K562 (cell line): ENCODE measurements around the gene HSPB8. TPM values are rescaled to one million over a fixed set of nuclear protein-coding genes. Genes with fewer than 3 reads are reported as not detected.
A peak's percentile ranks its signal among the peaks of the same experiment; 100 is the strongest.

Experiments
- BHLHE40 ChIP-seq: IDR thresholded peaks from 2 replicates; pipeline ENCODE4 v1.6.1; 2011; ENCODE audit warnings: low read length, improper control_type of control experiment
- E2F1 ChIP-seq: sonication (generic); formaldehyde crosslinking; IDR thresholded peaks from 2 replicates; pipeline ENCODE4 v1.8.1; 2023; ENCODE audit warnings: mild to moderate bottlenecking, missing genetic modification reagents, moderate library complexity
- KLF13 ChIP-seq: fragments of 450-650 bp; IDR thresholded peaks from 2 replicates; pipeline ENCODE4 v1.6.1; 2016; ENCODE audit warnings: missing genetic modification characterization, low read depth, mild to moderate bottlenecking, missing compliant biosample characterization, moderate library complexity, borderline replicate concordance
- MAZ ChIP-seq, 2 experiments: fragments of 450-650 bp in 1 of 2; sonication (generic) in 1 of 2; formaldehyde crosslinking; IDR thresholded peaks in 1 of 2; conservative IDR thresholded peaks in 1 of 2; 2 replicates each; pipeline versions ENCODE4 v1.4.0 to v1.5.0; 2020; ENCODE audit warnings: mild to moderate bottlenecking in 1 of 2, missing genetic modification reagents in 1 of 2
- MBD2 ChIP-seq: sonication (generic); IDR thresholded peaks from 2 replicates; pipeline ENCODE4 v1.6.1; 2016; ENCODE audit warnings: low read depth, borderline replicate concordance
- MCM5 ChIP-seq: fragments of 450-650 bp; IDR thresholded peaks from 2 replicates; pipeline ENCODE4 v1.6.1; 2016; ENCODE audit warnings: low read depth
- NR3C1 ChIP-seq: sonication (generic); formaldehyde crosslinking; IDR thresholded peaks from 2 replicates; pipeline ENCODE4 v1.8.1; 2022; ENCODE audit warnings: missing genetic modification reagents
- POLR2AphosphoS2 ChIP-seq: IDR thresholded peaks from 2 replicates; pipeline ENCODE4 v1.6.1; 2012; ENCODE audit warnings: low read length, improper control_type of control experiment
- RB1 ChIP-seq: fragments of 450-650 bp; IDR thresholded peaks from 2 replicates; pipeline ENCODE4 v1.6.1; 2017; ENCODE audit warnings: low read depth, mild to moderate bottlenecking
- SETDB1 ChIP-seq: IDR thresholded peaks from one replicate; pipeline ENCODE4 v1.6.1; 2012; ENCODE audit warnings: low read length, control low read depth, inconsistent platforms
- SMAD4 ChIP-seq: fragments of 250-450 bp; sonication (Bioruptor Pico); conservative IDR thresholded peaks from 2 replicates; pipeline ENCODE4 v1.8.0; 2021; ENCODE audit warnings: inconsistent platforms, mild to moderate bottlenecking, moderate library complexity
- TAF7 ChIP-seq: fragments of 450-650 bp; IDR thresholded peaks from 2 replicates; pipeline ENCODE4 v1.6.1; 2016; ENCODE audit warnings: missing genetic modification characterization, missing compliant biosample characterization
- TAL1 ChIP-seq: fragments of 450-650 bp; IDR thresholded peaks from 2 replicates; pipeline ENCODE4 v1.6.1; 2016; ENCODE audit warnings: mild to moderate bottlenecking
- TBL1XR1 ChIP-seq, 2 experiments: IDR thresholded peaks; 2 replicates each; pipeline ENCODE4 v1.6.1; 2012; ENCODE audit warnings: improper control_type of control experiment in 2 of 2, low read length in 2 of 2, mild to moderate bottlenecking in 1 of 2
- THRA ChIP-seq: fragments of 450-650 bp; IDR thresholded peaks from 2 replicates; pipeline ENCODE4 v1.6.1; 2017; ENCODE audit warnings: mild to moderate bottlenecking, moderate library complexity
- THRAP3 ChIP-seq: fragments of 450-650 bp; IDR thresholded peaks from 2 replicates; pipeline ENCODE4 v1.6.1; 2016; ENCODE audit warnings: mild to moderate bottlenecking, inconsistent platforms, borderline replicate concordance
- TSC22D4 ChIP-seq: fragments of 450-650 bp; IDR thresholded peaks from 2 replicates; pipeline ENCODE4 v1.6.1; 2016; ENCODE audit warnings: missing genetic modification characterization, missing biosample characterization, control low read depth
- ZNF134 ChIP-seq: fragments of 250-450 bp; sonication (Bioruptor Pico); conservative IDR thresholded peaks from 2 replicates; pipeline ENCODE4 v1.4.0; 2020
- ZNF274 ChIP-seq: IDR thresholded peaks from 2 replicates; pipeline ENCODE4 v1.6.1; 2011; ENCODE audit warnings: low read depth, mild to moderate bottlenecking, low read length, moderate library complexity, borderline replicate concordance
- ZNF699 ChIP-seq: fragments of 250-450 bp; sonication (Bioruptor Pico); IDR thresholded peaks from 2 replicates; pipeline ENCODE4 v1.8.0; 2021; ENCODE audit warnings: mild to moderate bottlenecking, moderate library complexity; ENCODE audit not compliant: insufficient replicate concordance
- ZNF830 ChIP-seq: fragments of 250-450 bp; sonication (Bioruptor Pico); IDR thresholded peaks from 2 replicates; pipeline ENCODE4 v1.5.0; 2021; ENCODE audit warnings: mild to moderate bottlenecking
- ZSCAN32 ChIP-seq: fragments of 450-650 bp; formaldehyde crosslinking; IDR thresholded peaks from 2 replicates; pipeline ENCODE4 v1.4.0; 2020; ENCODE audit warnings: mild to moderate bottlenecking, moderate library complexity
- polyA plus RNA-seq, 8 experiments: library from polyadenylated mRNA; depleted of rRNA in 4 of 8; stranded (reverse) in 5 of 8; unstranded in 3 of 8; fragments of >200 nt; fragmentation: Nextera tagmentation in 2 of 8; fragmentation: Illumina TruSeq in 1 of 8; extraction: Ambion mirVana in 2 of 8; extraction: Trizol in 1 of 8; gene quantifications; 2 replicates each; pipeline versions ENCODE4 v1.2.1 to v1.2.3, GENCODE V29; 2011 to 2014; ENCODE audit warnings: inconsistent platforms in 1 of 8, missing spikeins in 1 of 8
- total RNA-seq, 7 experiments: library from RNA; depleted of rRNA in 6 of 7; stranded (reverse); fragments of >200 nt in 6 of 7; fragmentation: Illumina TruSeq in 2 of 7; extraction: Trizol in 2 of 7; gene quantifications; 2 replicates each; pipeline versions ENCODE4 v1.2.1 to v1.2.3, GENCODE V29; 2011 to 2021; ENCODE audit warnings: low replicate concordance in 1 of 7
- TF ChIP-seq, protein P1 (sequence below): sonication (generic); formaldehyde crosslinking; IDR thresholded peaks from 2 replicates; pipeline ENCODE4 v1.8.0; 2022; ENCODE audit warnings: mild to moderate bottlenecking, missing genetic modification reagents, borderline replicate concordance
- TF ChIP-seq, protein P2 (sequence below): fragments of 250-450 bp; sonication (Bioruptor Pico); IDR thresholded peaks from 2 replicates; pipeline ENCODE4 v1.5.1; 2021; ENCODE audit warnings: mild to moderate bottlenecking

Gene HSPB8
- total and polyA plus RNA-seq, 9 of the 15 experiments (the other 6 are each of a cell fraction or from before 2014, with no cell fraction given) = 0.13 TPM; not detected in 8

DNA sequence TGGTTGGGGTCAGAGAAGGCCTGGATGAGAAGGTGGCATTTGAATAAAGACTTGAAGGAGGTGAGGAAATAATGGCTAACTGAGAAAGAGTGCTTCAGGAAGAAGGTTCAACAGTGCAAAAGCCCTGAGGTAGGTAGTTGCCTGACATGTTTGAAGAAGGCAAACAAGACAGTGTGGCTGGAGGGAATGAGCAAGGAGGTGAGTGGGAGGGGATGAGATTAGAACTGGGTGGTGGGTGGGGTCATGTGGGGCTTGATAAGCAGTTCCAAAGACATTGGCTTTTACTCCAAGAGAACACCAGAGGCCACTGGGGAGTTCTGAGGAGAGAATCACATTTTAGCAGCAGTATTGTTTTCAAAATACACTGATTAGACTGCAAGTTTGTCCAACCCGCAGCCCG lies 50.5 kb downstream of the HSPB8 start (continued):
- TF ChIP-seq, protein P1, sequence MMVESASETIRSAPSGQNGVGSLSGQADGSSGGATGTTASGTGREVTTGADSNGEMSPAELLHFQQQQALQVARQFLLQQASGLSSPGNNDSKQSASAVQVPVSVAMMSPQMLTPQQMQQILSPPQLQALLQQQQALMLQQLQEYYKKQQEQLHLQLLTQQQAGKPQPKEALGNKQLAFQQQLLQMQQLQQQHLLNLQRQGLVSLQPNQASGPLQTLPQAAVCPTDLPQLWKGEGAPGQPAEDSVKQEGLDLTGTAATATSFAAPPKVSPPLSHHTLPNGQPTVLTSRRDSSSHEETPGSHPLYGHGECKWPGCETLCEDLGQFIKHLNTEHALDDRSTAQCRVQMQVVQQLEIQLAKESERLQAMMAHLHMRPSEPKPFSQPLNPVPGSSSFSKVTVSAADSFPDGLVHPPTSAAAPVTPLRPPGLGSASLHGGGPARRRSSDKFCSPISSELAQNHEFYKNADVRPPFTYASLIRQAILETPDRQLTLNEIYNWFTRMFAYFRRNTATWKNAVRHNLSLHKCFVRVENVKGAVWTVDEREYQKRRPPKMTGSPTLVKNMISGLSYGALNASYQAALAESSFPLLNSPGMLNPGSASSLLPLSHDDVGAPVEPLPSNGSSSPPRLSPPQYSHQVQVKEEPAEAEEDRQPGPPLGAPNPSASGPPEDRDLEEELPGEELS (CRISPR knock-in tag) = no peak
- TF ChIP-seq TAF7 (no peak), THRA (no peak), KLF13 (tag) (no peak), ZNF830 (CRISPR knock-in tag) (no peak), THRAP3 (no peak), MBD2 (no peak), SETDB1 (no peak), POLR2AphosphoS2 (no peak), NR3C1 (no peak), RB1 (no peak), E2F1 (no peak), ZNF699 (CRISPR knock-in tag) (no peak), TAL1 (peak; percentile 36; the same call in 1 of the 2 replicates), ZSCAN32 (CRISPR knock-in tag) (no peak), MCM5 (no peak), TBL1XR1 (IDR thresholded peaks at IDR 0.05; ENCODE audit: low read length in 2 of 2) (no peak), SMAD4 (CRISPR knock-in tag) (no peak), BHLHE40 (no peak), MAZ (CRISPR knock-in tag; conservative IDR thresholded peaks at IDR 0.05 in 1 of 2, IDR thresholded peaks at IDR 0.05 in 1 of 2) (no peak), ZNF134 (CRISPR knock-in tag) (no peak), TSC22D4 (tag) (no peak), ZNF274 (no peak)
- TF ChIP-seq, protein P2, sequence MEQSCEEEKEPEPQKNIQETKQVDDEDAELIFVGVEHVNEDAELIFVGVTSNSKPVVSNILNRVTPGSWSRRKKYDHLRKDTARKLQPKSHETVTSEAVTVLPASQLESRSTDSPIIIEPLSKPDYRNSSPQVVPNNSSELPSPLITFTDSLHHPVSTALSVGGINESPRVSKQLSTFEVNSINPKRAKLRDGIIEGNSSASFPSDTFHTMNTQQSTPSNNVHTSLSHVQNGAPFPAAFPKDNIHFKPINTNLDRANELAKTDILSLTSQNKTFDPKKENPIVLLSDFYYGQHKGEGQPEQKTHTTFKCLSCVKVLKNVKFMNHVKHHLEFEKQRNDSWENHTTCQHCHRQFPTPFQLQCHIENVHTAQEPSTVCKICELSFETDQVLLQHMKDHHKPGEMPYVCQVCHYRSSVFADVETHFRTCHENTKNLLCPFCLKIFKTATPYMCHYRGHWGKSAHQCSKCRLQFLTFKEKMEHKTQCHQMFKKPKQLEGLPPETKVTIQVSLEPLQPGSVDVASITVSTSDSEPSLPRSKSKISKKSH (CRISPR knock-in tag) = no peak
